K562 (cell line): ENCODE data around the gene APOB. TPM values are rescaled to one million over a fixed set of nuclear protein-coding genes. Genes with fewer than 3 reads are reported as not detected.

Experiments
- ATAC-seq: fragments of 200-7000 bp; cut with Tn5 transposase; 3 replicates; pipeline ENCODE4 v1.9.1; 2020; ENCODE audit warnings: moderate library complexity
- BruUV-seq: library from RNA; stranded (reverse); fragments of 400-500 nt; replicated peaks from 2 replicates; lab custom pipeline; 2021; lab: Mats Ljungman, UMichigan
- CTCF ChIA-PET: fragments of 300-600 bp; formaldehyde crosslinking; extraction: SDS; loops from one replicate; lab custom pipeline; 2021; ENCODE audit warnings: low intra/inter-chr PET ratio; lab: Yijun Ruan, JAX
- POLR2A ChIA-PET: fragments of 300-600, 350-650 bp; sonication (Branson Sonifier 250); formaldehyde crosslinking; extraction: SDS; loops from one replicate; lab custom pipeline; 2021; ENCODE audit warnings: antibody characterized with exemption, inconsistent platforms; lab: Yijun Ruan, JAX
- DNase-seq, 4 experiments: peaks; one replicate each; pipeline versions ENCODE4 v3.0.0 to v3.0.0-alpha.2; 2011 to 2018; ENCODE audit warnings: low spot score in 3 of 4, mixed read lengths in 3 of 4; ENCODE audit errors: extremely low read depth in 1 of 4
- FAIRE-seq: peaks from 2 replicates; lab custom pipeline; 2011; peaks lifted over from hg19 to GRCh38; lab: Jason Lieb, UNC
- H2AFZ ChIP-seq: 2 replicates; pipeline ENCODE4 v1.6.0; 2011; ENCODE audit warnings: low read depth, low read length, control low read depth, inconsistent platforms
- H3K27ac ChIP-seq: fragments of 200-600 bp; 3 replicates; pipeline ENCODE4 v1.8.0; 2011; ENCODE audit warnings: low read depth, mild to moderate bottlenecking, control low read depth, inconsistent platforms, low read length, moderate library complexity, mixed read lengths; ENCODE audit errors: extremely low read depth
- H3K27me3 ChIP-seq, 2 experiments: fragments of 300-600 bp in 1 of 2; 2 replicates in 1 of 2; 3 replicates in 1 of 2; pipeline versions ENCODE4 v1.6.0 to v1.8.0; 2011; ENCODE audit warnings: inconsistent platforms in 2 of 2, low read length in 2 of 2, mild to moderate bottlenecking in 1 of 2, mixed read lengths in 1 of 2, moderate library complexity in 1 of 2; ENCODE audit not compliant: control insufficient read depth in 2 of 2, insufficient read depth in 2 of 2
- H3K36me3 ChIP-seq: fragments of 300-600 bp; 3 replicates; pipeline ENCODE4 v1.8.0; 2011; ENCODE audit warnings: mild to moderate bottlenecking, low read length, inconsistent platforms; ENCODE audit not compliant: control insufficient read depth, insufficient read depth
- H3K4me1 ChIP-seq, 2 experiments: fragments of 200-600 bp in 1 of 2; replicated peaks in 1 of 2; 2 replicates in 1 of 2; 3 replicates in 1 of 2; pipeline versions ENCODE4 v1.5.1 to v1.8.0; 2011; ENCODE audit warnings: inconsistent platforms in 2 of 2, low read length in 2 of 2, mild to moderate bottlenecking in 1 of 2, mixed read lengths in 1 of 2, moderate library complexity in 1 of 2; ENCODE audit not compliant: control insufficient read depth in 2 of 2, insufficient read depth in 2 of 2
- H3K4me2 ChIP-seq: 2 replicates; pipeline ENCODE4 v1.6.1; 2011; ENCODE audit warnings: low read length, control low read depth, inconsistent platforms, mixed read lengths; ENCODE audit not compliant: insufficient read depth
- H3K4me3 ChIP-seq: fragments of 200-600 bp; sonication (generic), shearing (Covaris generic); 2 replicates; pipeline ENCODE4 v1.5.1; 2016; ENCODE audit warnings: control low read depth, inconsistent platforms
- H3K79me2 ChIP-seq: fragments of 200-600 bp; 3 replicates; pipeline ENCODE4 v1.8.0; 2011; ENCODE audit warnings: low read length, inconsistent platforms; ENCODE audit not compliant: control insufficient read depth, insufficient read depth
- H3K9ac ChIP-seq, 2 experiments: 2 replicates each; pipeline versions ENCODE4 v1.6.0 to v1.6.1; 2011; ENCODE audit warnings: low read depth in 2 of 2, low read length in 2 of 2, control low read depth in 1 of 2, inconsistent platforms in 1 of 2, mild to moderate bottlenecking in 1 of 2, mixed read lengths in 1 of 2; ENCODE audit not compliant: insufficient read depth in 1 of 2
- H3K9me1 ChIP-seq: one replicate; pipeline ENCODE4 v1.6.0; 2011; ENCODE audit warnings: inconsistent platforms, mild to moderate bottlenecking, low read length, moderate library complexity; ENCODE audit not compliant: control insufficient read depth, insufficient read depth
- H3K9me3 ChIP-seq: replicated peaks from 2 replicates; pipeline ENCODE4 v1.5.1; 2011; ENCODE audit warnings: low read depth, low read length, inconsistent platforms; ENCODE audit not compliant: control insufficient read depth, insufficient read depth
- H4K20me1 ChIP-seq: replicated peaks from 2 replicates; pipeline ENCODE4 v1.6.1; 2011; ENCODE audit warnings: low read length, inconsistent platforms, mixed read lengths; ENCODE audit not compliant: control insufficient read depth, insufficient read depth
- BRF2 ChIP-seq: IDR thresholded peaks from 3 replicates; pipeline ENCODE4 v1.6.1; 2011; ENCODE audit warnings: borderline replicate concordance, mild to moderate bottlenecking; ENCODE audit not compliant: insufficient read length, insufficient read depth
- CEBPG ChIP-seq, 3 experiments: fragments of 200-800 bp in 1 of 3; sonication (Bioruptor generic) in 1 of 3; sonication (generic) in 1 of 3; formaldehyde crosslinking in 1 of 3; IDR thresholded peaks in 2 of 3; conservative IDR thresholded peaks in 1 of 3; 2 replicates each; pipeline versions ENCODE4 v1.6.1 to v1.8.0; 2016 to 2022; ENCODE audit warnings: missing compliant biosample characterization in 2 of 3, missing genetic modification characterization in 2 of 3, mild to moderate bottlenecking in 1 of 3, missing genetic modification reagents in 1 of 3
- ETS2 ChIP-seq: IDR thresholded peaks from 2 replicates; pipeline ENCODE4 v1.6.1; 2016; ENCODE audit warnings: borderline replicate concordance, missing genetic modification characterization, mild to moderate bottlenecking, moderate library complexity, missing compliant biosample characterization; ENCODE audit not compliant: poor library complexity, severe bottlenecking
- HNRNPH1 ChIP-seq: fragments of 200-400 bp; formaldehyde crosslinking; optimal IDR thresholded peaks from 2 replicates; pipeline ENCODE3; 2017; ENCODE audit warnings: low read depth, mild to moderate bottlenecking, low read length, moderate library complexity
- MNT ChIP-seq, 2 experiments: fragments of 450-650 bp; conservative IDR thresholded peaks; 2 replicates each; pipeline ENCODE4 v1.6.1; 2017; ENCODE audit warnings: mild to moderate bottlenecking in 2 of 2, moderate library complexity in 2 of 2
- RAD51 ChIP-seq: fragments of 450-650 bp; IDR thresholded peaks from 2 replicates; pipeline ENCODE4 v1.7.1; 2016; ENCODE audit warnings: low read depth, mild to moderate bottlenecking, borderline replicate concordance
- TSHZ1 ChIP-seq: fragments of 250-450 bp; sonication (Bioruptor Pico); IDR thresholded peaks from 2 replicates; pipeline ENCODE4 v1.4.0; 2020; ENCODE audit warnings: mild to moderate bottlenecking, moderate library complexity
- ZBTB49 ChIP-seq: sonication (generic); formaldehyde crosslinking; IDR thresholded peaks from 2 replicates; pipeline ENCODE4 v1.8.0; 2022; ENCODE audit warnings: missing genetic modification reagents, mild to moderate bottlenecking, borderline replicate concordance
- ZNF263 ChIP-seq: sonication (generic); formaldehyde crosslinking; IDR thresholded peaks from 2 replicates; pipeline ENCODE4 v1.8.0; 2022; ENCODE audit warnings: mild to moderate bottlenecking, missing genetic modification reagents, borderline replicate concordance
- ZNF644 ChIP-seq: fragments of 200-800 bp; sonication (Bioruptor generic); IDR thresholded peaks from 2 replicates; pipeline ENCODE4 v1.6.1; 2016; ENCODE audit warnings: low read depth, missing genetic modification characterization, missing compliant biosample characterization
- ZNF766 ChIP-seq: fragments of 200-800 bp; sonication (Bioruptor generic); conservative IDR thresholded peaks from 2 replicates; pipeline ENCODE4 v1.6.1; 2016; ENCODE audit warnings: missing genetic modification characterization, missing compliant biosample characterization
- ZNF778 ChIP-seq: fragments of 450-650 bp; formaldehyde crosslinking; IDR thresholded peaks from 2 replicates; pipeline ENCODE4 v1.4.0; 2020; ENCODE audit warnings: mild to moderate bottlenecking, moderate library complexity
- WGBS: fragments of 100-300 bp; shearing (Covaris generic); methylation state at CpG from one replicate; pipeline ENCODE4 v1.1.6; 2016; ENCODE audit warnings: low coverage, mixed read lengths; ENCODE audit not compliant: insufficient coverage; ENCODE audit errors: missing lambda C conversion rate; 5-methylcytosine and 5-hydroxymethylcytosine counted together
- in situ Hi-C: fragments of 300-500 bp; cut with MboI; formaldehyde crosslinking; loops from 4 replicates; pipeline ENCODE4 v1.15.0; 2018; ENCODE audit warnings: inconsistent platforms, mixed read lengths
- intact Hi-C: fragments of 100-400 bp; cut with micrococcal nuclease; formaldehyde crosslinking; loops from 2 replicates; pipeline ENCODE4 v1.14.2; 2022
- polyA plus RNA-seq, 8 experiments: library from polyadenylated mRNA; depleted of rRNA in 4 of 8; stranded (reverse) in 5 of 8; unstranded in 3 of 8; fragments of >200 nt; fragmentation: Nextera tagmentation in 2 of 8; fragmentation: Illumina TruSeq in 1 of 8; extraction: Ambion mirVana in 2 of 8; extraction: Trizol in 1 of 8; gene quantifications; 2 replicates each; pipeline versions ENCODE4 v1.2.1 to v1.2.3, GENCODE V29; 2011 to 2014; ENCODE audit warnings: inconsistent platforms in 1 of 8, missing spikeins in 1 of 8
- total RNA-seq, 7 experiments: library from RNA; depleted of rRNA in 6 of 7; stranded (reverse); fragments of >200 nt in 6 of 7; fragmentation: Illumina TruSeq in 2 of 7; extraction: Trizol in 2 of 7; gene quantifications; 2 replicates each; pipeline versions ENCODE4 v1.2.1 to v1.2.3, GENCODE V29; 2011 to 2021; ENCODE audit warnings: low replicate concordance in 1 of 7

APOB gene
- total and polyA plus RNA-seq, 9 of the 15 experiments (the other 6 are each of a cell fraction or from before 2014, with no cell fraction given) = 0.73 TPM; not detected in 8

- H2AFZ ChIP-seq = no peak overlapping the region
- FAIRE-seq = no peak
- H3K36me3 ChIP-seq = no peaks in the 10 kb centered on the region
- H3K27ac ChIP-seq = no peak overlapping the region
- H3K4me2 ChIP-seq = no peak overlapping the region
- DNase-seq = no peak
- H4K20me1 ChIP-seq = no peaks in the 10 kb centered on the region
- H3K4me1 ChIP-seq = no peaks in the 10 kb centered on the region
- no peak for ATAC-seq
- intact Hi-C loops = no loop called here
- H3K9ac ChIP-seq = no peak overlapping the region
- H3K79me2 ChIP-seq = no peaks in the 10 kb centered on the region
- no peak overlapping the region for H3K4me3 ChIP-seq
- POLR2A ChIA-PET = no interaction called here
- no TSS peak for BruUV-seq
- in situ Hi-C loops = no loop called here
- no peaks in the 10 kb centered on the region for H3K27me3 ChIP-seq
- H3K9me3 ChIP-seq = no peaks in the 10 kb centered on the region
- 2% methylated on average over 4 of the region's 4 CpGs for WGBS
- no peaks in the 10 kb centered on the region for H3K9me1 ChIP-seq
- CTCF ChIA-PET = interaction anchor here (0.6 kb wide), 1 partner anchor 11 kb away, joined by 3 read pairs; no protein-coding TSS in a partner anchor
- TF ChIP-seq ZBTB49 (CRISPR knock-in tag) (no peak), ETS2 (no peak), ZNF644 (tag) (no peak), HNRNPH1 (no peak), ZNF263 (CRISPR knock-in tag) (no peak), RAD51 (no peak), BRF2 (no peak), ZNF766 (CRISPR knock-in tag) (no peak), CEBPG (CRISPR knock-in tag; IDR thresholded peaks at IDR 0.05) (no peak), CEBPG (tag; conservative IDR thresholded peaks at IDR 0.05 in 1 of 2, IDR thresholded peaks at IDR 0.05 in 1 of 2) (no peak), ZNF778 (no peak), TSHZ1 (CRISPR knock-in tag) (no peak), MNT (conservative IDR thresholded peaks at IDR 0.05) (no peak)
Measured at GRCh38 chr2:21017748-21018276, 26.1 kb downstream of the APOB start.
